ENCODE measurements around the gene IRAK1BP1.
"Not testable (repeated sequence)": the region's sequence is repeated elsewhere in the genome, so short reads cannot be mapped to it uniquely, and the experiment has no call there.

IRAK1BP1 gene

GRCh38 chr6:78867370-78868040, at the start of gene IRAK1BP1:
Gene IRAK1BP1 (plus strand): TSS chr6:78867551. CDS start chr6:78867577, 26 bp downstream.
- DNase-seq (ENCODE audit: low spot score), result peak; percentile 89

GRCh38 chr6:78824045-78824444, 43.3 kb upstream of the IRAK1BP1 start:
- DNase-seq (ENCODE audit: low spot score), result no peak

GRCh38 chr6:78829407-78829806, 37.9 kb upstream of the IRAK1BP1 start:
- no peak for DNase-seq (ENCODE audit: low spot score)

GRCh38 chr6:78830805-78831204, 36.5 kb upstream of the IRAK1BP1 start:
- DNase-seq (ENCODE audit: low spot score), result no peak

GRCh38 chr6:78831492-78831891, 35.9 kb upstream of the IRAK1BP1 start:
- DNase-seq (ENCODE audit: low spot score), result no peak

- no peak for DNase-seq (ENCODE audit: low spot score)
Observed at GRCh38 chr6:78832091-78832808, 35.1 kb upstream of the IRAK1BP1 start.

GRCh38 chr6:78835817-78836216, 31.5 kb upstream of the IRAK1BP1 start:
- DNase-seq (ENCODE audit: low spot score), result no peak

GRCh38 chr6:78836598-78836997, 30.8 kb upstream of the IRAK1BP1 start:
- DNase-seq (ENCODE audit: low spot score), result no peak

- no peak for DNase-seq (ENCODE audit: low spot score)
Observed at GRCh38 chr6:78841111-78841510, 26.2 kb upstream of the IRAK1BP1 start.

- DNase-seq (ENCODE audit: low spot score), result no peak
Observed at GRCh38 chr6:78842953-78843352, 24.4 kb upstream of the IRAK1BP1 start.

- no peak for DNase-seq (ENCODE audit: low spot score)
Observed at GRCh38 chr6:78844899-78845298, 22.5 kb upstream of the IRAK1BP1 start.

GRCh38 chr6:78845567-78845966, 21.8 kb upstream of the IRAK1BP1 start:
- no peak for DNase-seq (ENCODE audit: low spot score)

- DNase-seq (ENCODE audit: low spot score), result no peak
Observed at GRCh38 chr6:78850621-78851020, 16.7 kb upstream of the IRAK1BP1 start.

GRCh38 chr6:78851156-78851555, 16.2 kb upstream of the IRAK1BP1 start:
- DNase-seq (ENCODE audit: low spot score), result no peak

- DNase-seq (ENCODE audit: low spot score), result no peak
Observed at GRCh38 chr6:78854546-78854945, 12.8 kb upstream of the IRAK1BP1 start.

GRCh38 chr6:78858339-78858938, 8.9 kb upstream of the IRAK1BP1 start:
- DNase-seq (ENCODE audit: low spot score), result not testable (repeated sequence)

GRCh38 chr6:78861509-78861908, 5.8 kb upstream of the IRAK1BP1 start:
- DNase-seq (ENCODE audit: low spot score), result no peak

- no peak for DNase-seq (ENCODE audit: low spot score)
Observed at GRCh38 chr6:78863576-78863975, 3.8 kb upstream of the IRAK1BP1 start.

GRCh38 chr6:78864957-78865356, 2.4 kb upstream of the IRAK1BP1 start:
- DNase-seq (ENCODE audit: low spot score), result no peak

GRCh38 chr6:78867020-78867369, 356 bp upstream of the IRAK1BP1 start:
- DNase-seq (ENCODE audit: low spot score), result no peak

- peak; percentile 5 for DNase-seq (ENCODE audit: low spot score)
Observed at GRCh38 chr6:78868116-78868515, 765 bp downstream of the IRAK1BP1 start.

- DNase-seq (ENCODE audit: low spot score), result no peak
Observed at GRCh38 chr6:78875505-78875904, 8.2 kb downstream of the IRAK1BP1 start.

GRCh38 chr6:78883651-78884050, 16.3 kb downstream of the IRAK1BP1 start:
- no peak for DNase-seq (ENCODE audit: low spot score)

Data from AG08396 (cell line).